ENCODE measurements around the gene RPL36AL. TPM values are rescaled to one million over a fixed set of nuclear protein-coding genes. Genes with fewer than 3 reads are reported as not detected.
A peak's percentile ranks its signal among the peaks of the same experiment; 100 is the strongest.

RPL36AL gene
- total and polyA plus RNA-seq, 2 of the 4 experiments (the other 2 are of a cell fraction): 129 to 313 TPM

DNA sequence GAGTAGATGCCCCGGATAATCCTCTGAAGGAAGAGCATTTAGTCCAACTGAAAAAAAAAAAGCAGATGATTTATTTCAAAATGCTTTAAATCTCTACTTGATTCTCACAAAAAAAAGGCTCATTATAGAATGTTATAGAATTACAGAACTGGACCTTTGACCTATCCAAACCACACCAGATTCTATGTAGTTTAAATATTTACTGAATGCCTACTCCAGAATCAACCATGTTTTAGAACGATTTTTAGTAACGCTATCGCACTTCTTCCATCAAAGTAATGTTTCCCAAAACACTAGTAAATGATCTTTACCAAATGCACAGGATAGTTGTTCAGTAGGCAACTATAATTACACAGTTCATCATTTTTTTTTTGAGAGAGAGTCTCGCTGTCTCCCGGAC lies 36.8 kb downstream of the RPL36AL start:
- peaks cover 17% of the 10 kb centered on the region for H3K9me1 ChIP-seq (ENCODE audit: insufficient read depth, low read length)
- H3K14ac ChIP-seq (replicated peaks; ENCODE audit: low read depth, low read length): no peak overlapping the region
- no peak overlapping the region for H2BK15ac ChIP-seq (ENCODE audit: low read depth, low read length)
- H2BK5ac ChIP-seq (ENCODE audit: low read depth, low read length, poor library complexity, severe bottlenecking): no peak overlapping the region
- H4K91ac ChIP-seq (ENCODE audit: insufficient read depth, low read depth, low read length): no peak overlapping the region
- ChIA-PET POLR2A (ENCODE audit: unreplicated experiment) (no interaction called here), CTCF (no interaction called here)
- H3K27ac ChIP-seq (ENCODE audit: insufficient read depth, low read length): peak overlapping the region; percentile 31; the same call in 1 of the 2 replicates
- peaks cover 17% of the 10 kb centered on the region for H3K36me3 ChIP-seq (ENCODE audit: control insufficient read depth, insufficient read depth, low read length)
- no peak overlapping the region for H2AK9ac ChIP-seq (replicated peaks; ENCODE audit: low read depth, low read length, poor library complexity)
- no peak overlapping the region for H2AK5ac ChIP-seq (ENCODE audit: low read depth, low read length)
- no TSS peak for BruUV-seq (replicated peaks)
- no peak overlapping the region for H3K4ac ChIP-seq (ENCODE audit: low read depth, low read length)
- intact Hi-C loops (cut with micrococcal nuclease) (no loop called here), in situ Hi-C loops (cut with MboI; ENCODE audit: low sequenced_read_pairs) (no loop called here), dilution Hi-C loops (cut with HindIII; ENCODE audit: low sequenced_read_pairs, unreplicated experiment) (no loop called here)
- peak overlapping the region; percentile 34 for H3K4me2 ChIP-seq (ENCODE audit: low read depth, low read length)
- no peak overlapping the region for H3K56ac ChIP-seq (ENCODE audit: extremely low read depth, insufficient read depth, low read length)
- no peak overlapping the region for H4K8ac ChIP-seq (ENCODE audit: low read depth in 2 of 2, low read length in 2 of 2)
- H2AFZ ChIP-seq (replicated peaks; ENCODE audit: low read length, poor library complexity): no peak overlapping the region
- H3K4me3 ChIP-seq (ENCODE audit: insufficient read depth, low read depth, low read length): peak overlapping the region; percentile 2; the same call in 1 of the 2 replicates
- no peak overlapping the region for H2BK120ac ChIP-seq (ENCODE audit: low read depth, low read length)
- H3K27me3 ChIP-seq (ENCODE audit: control insufficient read depth, insufficient read depth, low read length): no peaks in the 10 kb centered on the region
- no peak overlapping the region for H4K5ac ChIP-seq (ENCODE audit: low read depth, low read length)
- H3K23ac ChIP-seq (ENCODE audit: low read depth, low read length): no peak overlapping the region
- ATAC-seq (ENCODE audit: low read depth) (no peak), DNase-seq (peak; percentile 38)
- H3K9me3 ChIP-seq (ENCODE audit: control insufficient read depth, insufficient read depth, low read length): no peaks in the 10 kb centered on the region
- peaks cover 25 to 68% of the 10 kb centered on the region in 2 experiments for H3K79me1 ChIP-seq (ENCODE audit: low read depth in 1 of 2, low read length in 2 of 2)
- peaks cover 64% of the 10 kb centered on the region for H4K20me1 ChIP-seq (ENCODE audit: insufficient read depth, low read length)
- no peak for TF ChIP-seq FOS (IDR thresholded peaks at IDR 0.05; ENCODE audit: low read depth, low read length)
- TF ChIP-seq NFE2L2 (IDR thresholded peaks at IDR 0.05; ENCODE audit: low read depth, low read length): no peak
- TF ChIP-seq BHLHE40 (IDR thresholded peaks at IDR 0.05; ENCODE audit: low read depth, low read length): no peak
- no peak for TF ChIP-seq RFX5 (IDR thresholded peaks at IDR 0.05; ENCODE audit: low read depth, low read length)
- TF ChIP-seq CEBPB (IDR thresholded peaks at IDR 0.05; ENCODE audit: low read depth, low read length): no peak
- no peak for TF ChIP-seq MXI1 (IDR thresholded peaks at IDR 0.05; ENCODE audit: borderline replicate concordance, low read depth, low read length)
- H3K4me1 ChIP-seq (ENCODE audit: control insufficient read depth, insufficient read depth, low read length): peaks cover 6% of the 10 kb centered on the region
- no peak overlapping the region for H3K18ac ChIP-seq (ENCODE audit: low read depth, low read length)
- H2BK20ac ChIP-seq (ENCODE audit: low read depth, low read length): no peak overlapping the region
- WGBS, 2 experiments (ENCODE audit: extremely low coverage in 2 of 2, insufficient read length in 1 of 2): no CpG with 5 or more reads among the region's 6 CpGs
- no peak overlapping the region for H3K9ac ChIP-seq (ENCODE audit: low read depth, low read length)
